GM12865 (cell line): ENCODE results near the gene LRRC4C.
A peak's percentile ranks its signal among the peaks of the same experiment; 100 is the strongest.

ENCODE experiments used
- DNase-seq: peaks from one replicate; pipeline ENCODE4 v3.0.0; 2010; ENCODE audit warnings: low read depth
- H3K4me3 ChIP-seq: 2 replicates; pipeline ENCODE4 v1.5.1; 2011; ENCODE audit warnings: mild to moderate bottlenecking, low read depth, low read length, control low read depth
- CTCF ChIP-seq: IDR thresholded peaks from 2 replicates; pipeline ENCODE4 v1.5.1; 2011; ENCODE audit warnings: low read length, control low read depth, low read depth, inconsistent platforms; ENCODE audit not compliant: insufficient read depth; ENCODE audit errors: missing control alignments

Gene LRRC4C

GRCh38 chr11:40140560-40140959 is 1318.9 kb downstream of the LRRC4C start:
- no peak for TF ChIP-seq CTCF
- H3K4me3 ChIP-seq = no peak overlapping the region
- DNase-seq = no peak

- no peak overlapping the region for H3K4me3 ChIP-seq
- no peak for DNase-seq
- no peak for TF ChIP-seq CTCF
Measured at GRCh38 chr11:40139536-40139935, 1319.9 kb downstream of the LRRC4C start.

- TF ChIP-seq CTCF = no peak
- no peak for DNase-seq
- no peak overlapping the region for H3K4me3 ChIP-seq
Measured at GRCh38 chr11:40139066-40139465, 1320.4 kb downstream of the LRRC4C start.

GRCh38 chr11:40134820-40135570 is 1324.5 kb downstream of the LRRC4C start:
- H3K4me3 ChIP-seq = no peak overlapping the region
- TF ChIP-seq CTCF = no peak
- DNase-seq = no peak

GRCh38 chr11:40133498-40133897 is 1326.0 kb downstream of the LRRC4C start:
- no peak for DNase-seq
- H3K4me3 ChIP-seq = no peak overlapping the region
- TF ChIP-seq CTCF = no peak

- no peak for DNase-seq
- TF ChIP-seq CTCF = no peak
Measured at GRCh38 chr11:40132912-40133311, 1326.5 kb downstream of the LRRC4C start.

GRCh38 chr11:40130427-40130826 is 1329.0 kb downstream of the LRRC4C start:
- no peak overlapping the region for H3K4me3 ChIP-seq
- DNase-seq = peak; percentile 8
- peak; percentile 20 for TF ChIP-seq CTCF

More at GRCh38 chr11:40132912-40133311, 1326.5 kb downstream of the LRRC4C start:
- no peak overlapping the region for H3K4me3 ChIP-seq
